ENCODE data around the gene SAMMSON.

The SAMMSON gene

DNA sequence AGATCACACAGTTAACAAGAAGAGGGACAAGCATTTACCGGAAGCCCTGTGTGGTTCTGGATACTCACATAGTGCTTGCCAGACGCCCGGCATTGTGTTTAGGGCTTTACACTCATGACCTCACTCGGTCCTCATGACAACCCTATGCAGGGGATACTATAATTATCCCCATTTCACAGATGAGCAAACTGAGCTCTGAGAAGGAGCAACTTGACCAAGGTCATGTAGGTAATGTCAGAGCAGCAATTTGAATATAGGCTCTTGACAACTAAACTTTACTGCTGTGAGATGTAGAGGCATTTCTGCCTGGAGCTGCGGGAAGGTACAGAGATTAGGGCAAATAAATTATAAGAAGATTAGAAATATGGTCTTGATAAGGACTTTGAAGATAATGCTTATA, 70.0 kb downstream of the SAMMSON start:
- Histone ChIP-seq H3K36me3 (ENCODE audit: control insufficient read depth, insufficient read depth, low read length) (no peaks in the 10 kb centered on the region), H3K4me3 (ENCODE audit: low read length) (no peak overlapping the region), H3K4me1 (ENCODE audit: control insufficient read depth, insufficient read depth, low read length) (no peaks in the 10 kb centered on the region), H3K9me3 (ENCODE audit: control insufficient read depth, low read length) (no peaks in the 10 kb centered on the region), H3K27me3 (ENCODE audit: control insufficient read depth, insufficient read depth, low read length) (peaks cover 33% of the 10 kb centered on the region), H3K9ac (ENCODE audit: low read length) (no peak overlapping the region)

DNA sequence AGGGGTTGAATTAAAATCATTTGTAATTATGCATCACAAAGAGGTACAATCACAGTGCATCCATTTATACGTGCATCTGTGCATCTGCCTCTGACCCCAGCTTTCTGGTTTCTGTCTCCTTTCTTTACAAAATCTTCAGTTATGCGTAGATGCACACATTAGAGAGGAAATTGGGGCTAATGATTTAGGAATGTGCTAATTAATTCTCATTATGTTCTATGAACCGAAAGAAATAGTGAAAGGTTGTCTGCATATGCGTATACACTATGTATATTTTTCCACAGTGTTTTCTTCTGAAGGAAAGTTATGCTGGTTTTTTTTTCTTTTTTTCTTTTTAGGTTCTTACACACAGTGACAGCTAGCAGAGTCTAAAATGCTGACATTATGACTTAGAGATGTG, 71.6 kb downstream of the SAMMSON start:
- no peaks in the 10 kb centered on the region for H3K9me3 ChIP-seq (ENCODE audit: control insufficient read depth, low read length)
- H3K4me3 ChIP-seq (ENCODE audit: low read length) = no peak overlapping the region
- no peaks in the 10 kb centered on the region for H3K36me3 ChIP-seq (ENCODE audit: control insufficient read depth, insufficient read depth, low read length)
- no peak overlapping the region for H3K9ac ChIP-seq (ENCODE audit: low read length)
- no peaks in the 10 kb centered on the region for H3K4me1 ChIP-seq (ENCODE audit: control insufficient read depth, insufficient read depth, low read length)
- H3K27me3 ChIP-seq (ENCODE audit: control insufficient read depth, insufficient read depth, low read length) = peaks cover 40% of the 10 kb centered on the region

DNA sequence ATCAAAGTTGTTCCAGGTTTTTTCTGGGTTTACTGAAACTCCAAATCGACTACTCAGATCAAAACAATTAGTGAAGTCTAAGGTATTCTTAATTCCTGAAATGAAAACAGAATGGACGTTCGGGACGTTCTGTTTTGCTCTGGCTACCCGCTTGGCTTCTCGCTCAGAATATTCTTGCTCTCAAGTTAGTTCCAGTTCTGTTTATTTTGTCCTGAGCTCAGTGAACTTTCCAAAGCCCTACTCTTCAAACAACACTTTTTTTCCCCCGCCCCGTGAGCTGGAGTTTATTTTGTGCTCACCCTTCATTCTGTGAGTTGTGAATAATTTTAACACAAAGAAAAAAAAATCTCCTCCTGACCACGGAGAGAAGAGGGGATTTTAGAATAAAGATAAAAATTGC, 72.6 kb downstream of the SAMMSON start:
- Histone ChIP-seq H3K9ac (ENCODE audit: low read length) (no peak overlapping the region), H3K9me3 (ENCODE audit: control insufficient read depth, low read length) (no peaks in the 10 kb centered on the region), H3K27me3 (ENCODE audit: control insufficient read depth, insufficient read depth, low read length) (peaks cover 40% of the 10 kb centered on the region), H3K4me3 (ENCODE audit: low read length) (no peak overlapping the region), H3K36me3 (ENCODE audit: control insufficient read depth, insufficient read depth, low read length) (no peaks in the 10 kb centered on the region), H3K4me1 (ENCODE audit: control insufficient read depth, insufficient read depth, low read length) (peaks cover 3% of the 10 kb centered on the region)

DNA sequence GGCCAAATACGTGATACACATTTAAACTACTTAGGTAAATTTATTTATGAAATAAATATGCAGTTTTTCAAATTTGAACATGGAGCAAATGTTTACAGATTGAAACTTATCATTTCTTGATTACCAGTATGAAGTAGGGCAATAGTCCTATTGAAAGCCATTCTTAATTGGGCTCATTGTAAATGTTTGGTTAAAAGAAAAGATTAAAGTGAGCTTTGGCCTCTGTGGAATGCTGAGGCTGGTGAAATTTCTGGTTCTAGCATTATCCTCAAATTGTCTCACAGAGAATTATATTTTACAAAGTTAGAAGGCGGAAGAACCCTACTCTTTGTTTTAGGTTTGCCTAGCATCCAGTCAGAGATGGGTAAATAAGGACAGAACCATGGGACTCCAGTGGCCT, 73.2 kb downstream of the SAMMSON start:
- H3K36me3 ChIP-seq (ENCODE audit: control insufficient read depth, insufficient read depth, low read length) = no peaks in the 10 kb centered on the region
- no peak overlapping the region for H3K4me3 ChIP-seq (ENCODE audit: low read length)
- H3K9me3 ChIP-seq (ENCODE audit: control insufficient read depth, low read length) = no peaks in the 10 kb centered on the region
- peaks cover 40% of the 10 kb centered on the region for H3K27me3 ChIP-seq (ENCODE audit: control insufficient read depth, insufficient read depth, low read length)
- peaks cover 3% of the 10 kb centered on the region for H3K4me1 ChIP-seq (ENCODE audit: control insufficient read depth, insufficient read depth, low read length)
- no peak overlapping the region for H3K9ac ChIP-seq (ENCODE audit: low read length)

DNA sequence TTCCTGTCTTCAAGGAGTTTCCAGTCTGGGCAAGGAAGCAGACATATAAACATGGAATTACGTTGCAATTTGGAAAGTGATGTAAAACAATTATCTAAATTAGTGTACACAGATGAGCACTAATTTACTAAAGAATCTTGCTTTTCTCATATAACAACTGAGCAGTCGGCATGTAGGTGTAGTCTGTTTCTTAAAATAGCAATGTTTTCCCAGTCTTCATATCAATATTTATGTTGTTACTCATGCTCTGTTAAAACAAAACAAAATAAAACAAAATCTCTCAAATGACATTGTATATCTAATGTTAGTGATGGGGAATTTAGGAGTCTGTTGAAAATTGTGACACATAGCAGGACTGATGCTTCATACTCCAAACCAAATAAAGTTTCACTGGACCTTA, 75.6 kb downstream of the SAMMSON start:
- no peaks in the 10 kb centered on the region for H3K36me3 ChIP-seq (ENCODE audit: control insufficient read depth, insufficient read depth, low read length)
- peaks cover 3% of the 10 kb centered on the region for H3K4me1 ChIP-seq (ENCODE audit: control insufficient read depth, insufficient read depth, low read length)
- peaks cover 50% of the 10 kb centered on the region for H3K27me3 ChIP-seq (ENCODE audit: control insufficient read depth, insufficient read depth, low read length)

DNA sequence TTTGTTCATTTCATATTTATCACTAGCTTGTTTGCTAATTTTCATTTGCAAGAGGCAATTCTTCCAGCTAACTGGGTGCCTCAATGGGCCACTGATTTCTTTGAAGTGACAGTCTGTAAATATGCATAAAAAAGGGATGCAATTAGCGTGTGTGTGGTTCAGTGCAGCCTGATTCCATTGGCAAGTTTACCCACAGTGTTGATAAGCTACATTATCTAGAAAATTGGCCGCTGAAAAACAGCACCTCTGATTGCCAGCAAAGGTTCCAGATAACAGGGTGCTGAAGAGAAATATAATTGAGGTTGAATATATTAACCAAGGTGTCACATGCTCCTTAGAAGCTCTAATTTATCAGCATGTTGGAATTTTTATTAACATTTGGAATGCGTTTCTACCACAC, 76.9 kb downstream of the SAMMSON start:
- no peak overlapping the region for H3K9ac ChIP-seq (ENCODE audit: low read length)
- H3K36me3 ChIP-seq (ENCODE audit: control insufficient read depth, insufficient read depth, low read length) = no peaks in the 10 kb centered on the region
- H3K27me3 ChIP-seq (ENCODE audit: control insufficient read depth, insufficient read depth, low read length) = peaks cover 48% of the 10 kb centered on the region
- H3K9me3 ChIP-seq (ENCODE audit: control insufficient read depth, low read length) = no peaks in the 10 kb centered on the region
- H3K4me1 ChIP-seq (ENCODE audit: control insufficient read depth, insufficient read depth, low read length) = peaks cover 3% of the 10 kb centered on the region
- H3K4me3 ChIP-seq (ENCODE audit: low read length) = no peak overlapping the region

More for the DNA sequence above, 75.6 kb downstream of the SAMMSON start:
- no peak overlapping the region for H3K9ac ChIP-seq (ENCODE audit: low read length)
- H3K4me3 ChIP-seq (ENCODE audit: low read length) = no peak overlapping the region
- no peaks in the 10 kb centered on the region for H3K9me3 ChIP-seq (ENCODE audit: control insufficient read depth, low read length)

DNA sequence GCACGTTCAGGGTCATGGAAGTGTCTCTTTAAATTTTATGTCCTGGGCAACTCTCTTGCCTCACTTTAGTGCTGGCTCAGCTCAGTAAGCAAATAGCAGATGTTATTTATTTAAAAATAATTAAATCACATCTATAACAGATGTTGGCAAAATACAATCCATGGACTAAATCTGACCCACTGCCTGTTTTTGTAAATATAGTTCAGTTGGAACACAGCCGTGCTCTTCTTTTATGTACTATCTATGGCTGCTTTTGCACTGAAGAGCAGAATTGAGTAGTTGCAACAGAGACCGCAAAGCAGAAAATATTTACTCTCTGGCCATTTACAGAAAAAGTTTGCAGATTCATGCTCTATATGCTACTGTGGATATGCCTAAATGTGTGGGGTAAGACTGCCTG, 79.2 kb downstream of the SAMMSON start:
- H3K27me3 ChIP-seq (ENCODE audit: control insufficient read depth, insufficient read depth, low read length) = peaks cover 44% of the 10 kb centered on the region
- peaks cover 3% of the 10 kb centered on the region for H3K4me1 ChIP-seq (ENCODE audit: control insufficient read depth, insufficient read depth, low read length)
- no peaks in the 10 kb centered on the region for H3K36me3 ChIP-seq (ENCODE audit: control insufficient read depth, insufficient read depth, low read length)
- H3K9me3 ChIP-seq (ENCODE audit: control insufficient read depth, low read length) = no peaks in the 10 kb centered on the region
- H3K4me3 ChIP-seq (ENCODE audit: low read length) = no peak overlapping the region
- no peak overlapping the region for H3K9ac ChIP-seq (ENCODE audit: low read length)

DNA sequence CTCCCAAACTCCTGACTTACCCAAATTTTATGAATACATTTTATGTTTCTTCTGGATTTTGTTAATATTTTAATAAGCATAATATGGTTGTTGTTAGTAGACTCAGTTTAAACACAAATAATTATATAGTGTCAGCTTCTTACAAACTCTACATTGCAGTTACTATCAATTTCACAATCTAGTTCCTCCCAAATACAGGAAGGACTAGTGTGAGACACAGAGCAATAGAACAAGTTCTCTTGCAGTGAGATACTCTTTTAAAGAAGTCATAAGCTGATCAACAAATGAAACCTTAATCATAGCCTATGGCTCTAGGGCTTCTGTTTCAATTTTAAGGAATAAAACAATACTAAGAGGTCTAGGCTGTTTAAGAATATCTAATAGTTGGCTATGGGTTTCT, 86.1 kb downstream of the SAMMSON start:
- no peaks in the 10 kb centered on the region for H3K4me1 ChIP-seq (ENCODE audit: control insufficient read depth, insufficient read depth, low read length)

DNA sequence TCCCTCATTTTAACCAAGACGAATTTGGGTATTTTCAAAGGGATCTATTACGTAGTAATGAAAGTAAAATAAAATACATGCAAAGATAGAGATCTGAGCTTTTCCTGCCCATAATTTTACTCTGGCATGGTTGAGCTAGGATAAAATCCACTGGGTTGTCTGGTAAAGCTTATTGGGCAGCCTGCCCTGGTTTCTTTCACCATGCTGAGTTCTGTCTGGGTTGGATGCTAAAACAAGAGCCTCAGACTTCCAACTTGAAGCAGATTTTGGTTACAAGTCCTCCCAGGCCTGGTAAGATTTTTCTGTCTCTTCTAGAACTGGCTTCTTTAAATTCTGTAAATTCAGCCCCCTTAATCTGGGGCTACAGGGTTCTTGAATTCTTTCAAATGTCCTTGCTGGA, 86.8 kb downstream of the SAMMSON start:
- Histone ChIP-seq H3K36me3 (ENCODE audit: control insufficient read depth, insufficient read depth, low read length) (no peaks in the 10 kb centered on the region), H3K9me3 (ENCODE audit: control insufficient read depth, low read length) (no peaks in the 10 kb centered on the region), H3K27me3 (ENCODE audit: control insufficient read depth, insufficient read depth, low read length) (peaks cover 12% of the 10 kb centered on the region), H3K9ac (ENCODE audit: low read length) (no peak overlapping the region), H3K4me1 (ENCODE audit: control insufficient read depth, insufficient read depth, low read length) (no peaks in the 10 kb centered on the region), H3K4me3 (ENCODE audit: low read length) (no peak overlapping the region)

More for the DNA sequence above, 86.1 kb downstream of the SAMMSON start:
- peaks cover 12% of the 10 kb centered on the region for H3K27me3 ChIP-seq (ENCODE audit: control insufficient read depth, insufficient read depth, low read length)
- no peak overlapping the region for H3K4me3 ChIP-seq (ENCODE audit: low read length)
- H3K9me3 ChIP-seq (ENCODE audit: control insufficient read depth, low read length) = no peaks in the 10 kb centered on the region
- H3K36me3 ChIP-seq (ENCODE audit: control insufficient read depth, insufficient read depth, low read length) = no peaks in the 10 kb centered on the region
- H3K9ac ChIP-seq (ENCODE audit: low read length) = no peak overlapping the region

DNA sequence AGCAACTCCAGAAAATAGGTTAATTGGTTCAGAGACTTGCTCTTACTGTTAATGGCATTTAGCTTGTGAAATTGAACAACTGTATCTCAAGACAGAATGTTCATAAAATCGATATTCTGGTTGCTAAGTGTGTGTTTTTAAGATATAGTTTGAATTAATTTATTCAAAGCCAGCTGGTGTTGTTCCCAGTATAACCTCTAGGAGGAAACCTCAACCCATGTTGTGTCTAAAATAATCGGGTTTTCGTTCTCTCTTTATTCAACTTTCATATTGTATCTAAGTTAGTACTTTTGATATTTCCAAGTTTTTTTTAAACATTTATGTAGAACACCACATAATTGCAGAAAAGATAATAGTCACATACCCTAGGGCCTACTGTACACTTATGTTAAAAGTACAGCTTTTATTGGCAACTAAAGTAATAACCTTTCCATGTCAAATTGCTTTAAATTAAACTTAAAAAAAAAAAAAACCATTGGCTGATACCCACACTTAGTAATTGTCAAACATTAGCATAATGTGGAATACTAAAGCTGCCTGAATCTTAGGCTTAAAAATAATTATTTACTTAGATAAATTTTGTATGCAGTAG, 90.9 kb downstream of the SAMMSON start:
- Histone ChIP-seq H3K36me3 (ENCODE audit: control insufficient read depth, insufficient read depth, low read length) (no peaks in the 10 kb centered on the region), H3K4me3 (ENCODE audit: low read length) (no peak overlapping the region), H3K4me1 (ENCODE audit: control insufficient read depth, insufficient read depth, low read length) (no peaks in the 10 kb centered on the region), H3K9ac (ENCODE audit: low read length) (no peak overlapping the region), H3K9me3 (ENCODE audit: control insufficient read depth, low read length) (no peaks in the 10 kb centered on the region), H3K27me3 (ENCODE audit: control insufficient read depth, insufficient read depth, low read length) (no peaks in the 10 kb centered on the region)

DNA sequence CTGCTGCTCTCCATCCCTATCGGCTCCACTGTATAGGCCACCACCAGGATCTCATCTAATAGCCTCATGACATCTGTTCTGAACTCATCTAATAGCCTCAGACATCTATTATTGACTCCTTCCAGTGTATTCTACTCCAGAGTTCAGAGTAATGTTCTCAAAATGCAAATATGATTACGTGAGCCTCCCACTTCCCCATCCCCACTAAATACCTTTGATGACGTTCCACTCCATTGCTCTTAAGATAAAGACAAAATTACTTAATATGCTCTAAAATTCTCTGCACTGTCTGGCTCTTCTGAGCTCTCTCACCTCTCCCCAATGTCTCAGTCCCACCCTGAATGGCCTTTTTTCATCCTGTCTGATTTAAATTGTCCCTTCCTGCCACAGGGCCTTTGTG, 94.7 kb downstream of the SAMMSON start:
- no peaks in the 10 kb centered on the region for H3K9me3 ChIP-seq (ENCODE audit: control insufficient read depth, low read length)
- no peaks in the 10 kb centered on the region for H3K4me1 ChIP-seq (ENCODE audit: control insufficient read depth, insufficient read depth, low read length)
- no peaks in the 10 kb centered on the region for H3K36me3 ChIP-seq (ENCODE audit: control insufficient read depth, insufficient read depth, low read length)
- H3K27me3 ChIP-seq (ENCODE audit: control insufficient read depth, insufficient read depth, low read length) = no peaks in the 10 kb centered on the region
- H3K9ac ChIP-seq (ENCODE audit: low read length) = no peak overlapping the region
- no peak overlapping the region for H3K4me3 ChIP-seq (ENCODE audit: low read length)

DNA sequence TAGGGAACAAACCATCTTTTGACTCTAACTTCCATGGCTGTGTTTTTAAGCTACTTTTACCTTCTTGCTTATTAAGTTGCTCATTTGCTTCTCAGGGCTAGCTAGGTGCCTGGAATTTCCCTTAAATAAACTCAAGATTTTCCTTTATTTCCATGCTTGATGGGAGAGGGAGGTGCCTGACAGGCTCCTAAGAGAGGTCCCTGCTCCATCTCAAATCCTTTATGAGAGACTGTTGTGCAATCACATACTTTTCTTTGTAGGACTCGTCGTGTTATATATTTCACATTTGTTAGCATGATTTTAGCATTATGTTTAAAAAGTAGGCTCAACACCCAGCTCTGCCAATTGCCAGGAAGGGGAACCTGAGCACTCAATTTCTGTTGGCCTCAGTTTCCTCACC, 95.7 kb downstream of the SAMMSON start:
- H3K9me3 ChIP-seq (ENCODE audit: control insufficient read depth, low read length) = no peaks in the 10 kb centered on the region
- no peaks in the 10 kb centered on the region for H3K27me3 ChIP-seq (ENCODE audit: control insufficient read depth, insufficient read depth, low read length)
- H3K9ac ChIP-seq (ENCODE audit: low read length) = no peak overlapping the region
- no peak overlapping the region for H3K4me3 ChIP-seq (ENCODE audit: low read length)
- no peaks in the 10 kb centered on the region for H3K4me1 ChIP-seq (ENCODE audit: control insufficient read depth, insufficient read depth, low read length)
- H3K36me3 ChIP-seq (ENCODE audit: control insufficient read depth, insufficient read depth, low read length) = no peaks in the 10 kb centered on the region

Measured in mucosa of stomach (tissue), 1 donor.